ENCODE data around the gene TOP1.

- TF ChIP-seq POLR2A (IDR thresholded peaks at IDR 0.05) = no peak
- TF ChIP-seq, protein P1, sequence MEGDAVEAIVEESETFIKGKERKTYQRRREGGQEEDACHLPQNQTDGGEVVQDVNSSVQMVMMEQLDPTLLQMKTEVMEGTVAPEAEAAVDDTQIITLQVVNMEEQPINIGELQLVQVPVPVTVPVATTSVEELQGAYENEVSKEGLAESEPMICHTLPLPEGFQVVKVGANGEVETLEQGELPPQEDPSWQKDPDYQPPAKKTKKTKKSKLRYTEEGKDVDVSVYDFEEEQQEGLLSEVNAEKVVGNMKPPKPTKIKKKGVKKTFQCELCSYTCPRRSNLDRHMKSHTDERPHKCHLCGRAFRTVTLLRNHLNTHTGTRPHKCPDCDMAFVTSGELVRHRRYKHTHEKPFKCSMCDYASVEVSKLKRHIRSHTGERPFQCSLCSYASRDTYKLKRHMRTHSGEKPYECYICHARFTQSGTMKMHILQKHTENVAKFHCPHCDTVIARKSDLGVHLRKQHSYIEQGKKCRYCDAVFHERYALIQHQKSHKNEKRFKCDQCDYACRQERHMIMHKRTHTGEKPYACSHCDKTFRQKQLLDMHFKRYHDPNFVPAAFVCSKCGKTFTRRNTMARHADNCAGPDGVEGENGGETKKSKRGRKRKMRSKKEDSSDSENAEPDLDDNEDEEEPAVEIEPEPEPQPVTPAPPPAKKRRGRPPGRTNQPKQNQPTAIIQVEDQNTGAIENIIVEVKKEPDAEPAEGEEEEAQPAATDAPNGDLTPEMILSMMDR (IDR thresholded peaks at IDR 0.05) = no peak
Observed at GRCh38 chr20:41141153-41141815, 112.7 kb downstream of the TOP1 start.

Measured in stomach (tissue), 4 donors.